ENCODE results near the gene ZNF521.

ZNF521 gene

GRCh38 chr18:25164848-25165811 is 186.8 kb downstream of the ZNF521 start:
- peak; percentile 3 to 16 for DNase-seq

- DNase-seq = no peak
Measured at GRCh38 chr18:25164211-25164847, 187.6 kb downstream of the ZNF521 start.

DNA sequence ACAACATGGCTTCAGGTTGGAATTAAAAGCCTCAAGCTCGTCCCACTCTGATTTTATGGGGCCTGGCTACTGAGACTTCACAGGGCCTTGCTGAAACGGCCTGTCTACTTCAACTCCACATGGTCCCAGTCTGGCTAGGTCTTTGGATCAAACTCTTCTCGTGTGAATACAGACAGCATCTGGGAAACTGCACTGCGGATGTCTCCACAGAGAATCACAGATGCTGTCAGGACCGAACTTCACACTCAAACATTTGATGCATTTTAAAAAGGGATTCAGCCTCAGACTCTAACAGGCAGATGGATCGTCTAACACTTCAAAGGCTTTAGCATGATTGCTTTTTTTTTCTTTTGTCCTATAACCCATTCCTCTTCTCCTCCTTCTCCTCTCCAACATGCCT is 198.5 kb downstream of the ZNF521 start:
- no peak for DNase-seq

DNA sequence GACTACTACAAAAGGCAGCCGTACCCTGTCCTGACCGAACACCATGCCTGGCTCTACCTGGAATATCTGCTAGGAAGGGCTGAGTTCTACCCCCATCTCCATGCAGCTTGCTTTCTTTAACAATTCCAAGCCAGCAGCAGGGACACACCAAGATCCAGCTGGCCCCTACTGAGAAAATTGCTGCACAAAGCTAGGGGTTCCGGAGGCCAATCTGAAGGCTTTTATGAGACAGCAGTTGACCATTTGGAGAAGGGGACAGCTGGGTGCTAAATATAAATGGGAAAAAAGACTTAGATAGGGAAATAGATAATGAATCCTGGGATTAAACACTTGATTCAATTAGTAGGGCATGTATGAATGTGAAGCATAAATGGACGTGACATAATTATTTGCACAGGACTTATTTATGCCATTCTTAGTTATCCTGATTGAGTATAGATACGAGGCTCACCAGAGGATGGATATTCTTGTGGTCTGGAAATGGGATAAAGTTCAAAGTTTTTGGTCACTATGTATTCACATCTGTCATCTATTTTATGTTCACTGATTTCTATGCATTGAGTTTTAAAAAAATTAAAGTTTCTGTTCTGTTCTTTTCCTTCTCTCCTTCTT is 204.0 kb downstream of the ZNF521 start:
- no peak for DNase-seq

DNA sequence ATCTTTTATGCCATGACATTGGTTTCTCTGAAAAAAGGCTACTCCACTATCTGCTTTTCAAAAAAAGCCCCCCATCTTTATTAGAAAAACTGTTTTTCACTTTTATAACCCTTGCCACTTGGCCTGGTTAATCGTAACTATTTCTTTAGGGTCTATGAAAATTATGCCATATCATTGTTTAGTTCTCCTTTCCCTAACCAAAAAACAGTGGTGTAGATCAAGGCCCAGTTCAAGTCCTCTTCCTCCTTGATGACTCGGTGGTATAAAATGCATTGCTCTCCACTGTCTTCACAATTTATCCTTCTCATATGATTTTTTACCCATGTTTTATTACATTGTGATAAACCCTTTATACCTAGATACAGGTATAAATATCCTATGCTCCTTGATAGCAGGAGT is 205.5 kb downstream of the ZNF521 start:
- DNase-seq = no peak

- DNase-seq = peak; percentile 26 to 30
Measured at GRCh38 chr18:25145731-25146511, 206.0 kb downstream of the ZNF521 start.

DNA sequence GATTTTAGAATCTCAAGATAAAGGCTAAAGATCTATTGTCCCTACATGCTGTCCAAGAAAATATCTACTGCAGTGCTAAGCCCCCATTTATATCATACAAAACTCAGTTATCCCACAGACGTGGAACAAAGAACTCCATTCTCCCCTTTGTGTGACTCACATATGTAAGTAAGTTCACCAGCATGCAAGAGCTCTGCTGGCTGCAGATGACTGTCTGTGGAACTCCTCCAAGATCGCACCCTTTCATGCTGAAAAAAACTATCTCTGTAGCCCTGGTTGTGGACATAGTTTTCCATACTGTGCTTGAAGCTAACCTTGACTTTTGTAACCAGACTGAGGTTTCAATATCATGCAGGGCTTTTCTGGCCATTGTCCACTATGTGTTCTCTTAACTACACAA is 207.1 kb downstream of the ZNF521 start:
- no peak for DNase-seq

DNA sequence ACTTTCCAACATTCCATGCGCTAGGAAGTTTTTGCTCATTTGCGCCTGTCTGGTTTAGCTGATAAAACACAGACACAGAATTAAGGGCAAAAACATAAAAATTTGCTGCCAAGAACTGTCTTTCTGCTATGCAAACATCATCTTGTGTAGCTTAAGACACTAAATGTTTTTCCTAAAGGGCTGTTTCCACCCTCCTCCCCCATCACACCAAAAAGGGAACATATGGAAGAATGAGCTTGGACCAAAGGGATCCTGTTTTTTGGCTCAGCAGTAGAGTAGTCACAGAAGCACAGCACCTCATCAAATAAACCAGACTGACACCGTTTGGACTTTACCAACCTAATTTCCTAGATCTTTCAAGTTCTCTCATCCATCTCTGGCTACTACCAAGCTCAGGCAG is 210.1 kb downstream of the ZNF521 start:
- DNase-seq = no peak

- no peak for DNase-seq
Measured at GRCh38 chr18:25141399-25141798, 210.6 kb downstream of the ZNF521 start.

- no peak for DNase-seq
Measured at GRCh38 chr18:25140962-25141308, 211.0 kb downstream of the ZNF521 start.

DNA sequence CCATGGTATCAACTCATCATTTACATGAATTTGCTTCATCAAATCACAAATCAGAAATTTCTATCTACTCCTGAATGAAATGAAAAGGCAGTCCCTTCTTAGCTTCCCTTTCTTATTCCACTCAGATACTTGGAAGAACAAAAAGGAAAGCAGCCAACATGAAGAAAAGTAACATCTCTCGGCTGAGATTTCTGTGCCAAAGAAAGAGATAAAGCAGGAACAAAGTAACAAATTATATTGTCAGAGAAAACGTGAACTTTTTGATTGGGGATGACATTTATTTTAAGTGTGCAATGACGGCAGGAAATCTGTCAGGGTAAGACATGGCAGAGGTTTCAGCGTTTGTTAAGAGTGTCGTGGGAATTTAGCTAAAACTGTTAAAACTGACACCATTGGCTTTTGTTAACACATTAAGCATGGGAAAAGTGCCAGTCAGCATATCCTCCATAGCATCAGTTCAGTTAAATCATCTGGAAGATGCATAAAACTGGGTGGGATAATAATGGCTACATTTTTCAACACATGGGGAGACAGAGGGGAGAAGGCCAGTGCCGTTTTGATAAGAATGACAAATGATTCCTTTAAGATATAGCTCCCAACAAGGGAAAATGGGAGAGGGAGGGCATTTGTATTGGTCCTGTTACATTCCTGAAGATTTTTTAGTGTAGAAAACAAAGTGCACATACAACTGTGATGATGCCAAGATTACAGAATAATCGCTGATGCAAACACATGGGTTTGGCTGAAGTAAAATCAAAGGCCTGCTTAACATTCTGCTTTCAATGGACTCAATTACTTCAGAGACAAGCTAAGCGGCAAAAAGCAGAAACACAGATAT is 211.6 kb downstream of the ZNF521 start:
- DNase-seq = no peak

DNA sequence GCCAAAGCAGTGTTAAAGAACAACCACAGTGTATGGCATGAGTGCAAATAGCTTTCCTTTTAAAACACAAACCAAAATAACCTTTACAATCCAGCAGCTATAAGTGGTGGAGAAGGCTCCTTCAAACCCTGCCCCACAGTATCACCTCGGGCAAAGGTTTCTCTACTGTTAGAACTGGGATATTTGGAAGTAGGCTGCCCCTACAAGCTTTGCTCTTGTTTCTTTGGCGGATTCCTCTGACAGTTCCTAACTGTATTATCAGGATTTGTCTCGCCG is 214.8 kb downstream of the ZNF521 start:
- no peak for DNase-seq

GRCh38 chr18:25136416-25137196 is 215.4 kb downstream of the ZNF521 start:
- no peak for DNase-seq

GRCh38 chr18:25134861-25135260 is 217.1 kb downstream of the ZNF521 start:
- DNase-seq = no peak

DNA sequence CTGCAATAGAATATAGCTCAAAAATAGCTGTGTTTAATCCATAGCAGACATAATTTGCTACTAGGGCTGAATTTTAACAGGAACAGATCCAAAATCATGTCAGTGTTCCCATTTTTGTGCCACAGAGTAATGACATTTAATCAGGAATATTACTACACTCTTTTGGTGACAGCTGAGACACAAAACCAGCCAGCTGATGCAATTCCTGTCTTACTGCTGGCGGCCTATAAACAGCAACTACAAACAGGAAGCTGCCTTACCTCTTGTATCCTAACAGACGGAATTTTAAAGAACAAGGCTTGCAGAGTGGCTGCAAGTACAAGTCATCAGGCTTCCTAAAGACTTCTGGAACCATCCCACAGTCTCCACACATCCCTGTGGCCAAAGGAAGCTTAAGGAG is 218.1 kb downstream of the ZNF521 start:
- DNase-seq = peak; percentile 7 to 12

- DNase-seq = no peak
Measured at GRCh38 chr18:25132786-25133496, 219.0 kb downstream of the ZNF521 start.

GRCh38 chr18:25126751-25127150 is 225.2 kb downstream of the ZNF521 start:
- DNase-seq = no peak

- DNase-seq = no peak
Measured at GRCh38 chr18:25125680-25126079, 226.3 kb downstream of the ZNF521 start.

- DNase-seq = no peak
Measured at GRCh38 chr18:25123438-25124232, 228.3 kb downstream of the ZNF521 start.

- no peak for DNase-seq
Measured at GRCh38 chr18:25121442-25121841, 230.5 kb downstream of the ZNF521 start.
